ENCODE data around the gene RASA3.
"Not testable (repeated sequence)": the region's sequence is repeated elsewhere in the genome, so short reads cannot be mapped to it uniquely, and the experiment has no call there.

RASA3 gene

GRCh38 chr13:113996912-113997745 is 135.3 kb downstream of the RASA3 start:
- no peak for DNase-seq

GRCh38 chr13:113996081-113996911 is 136.1 kb downstream of the RASA3 start:
- no peak for DNase-seq

- DNase-seq, result no peak
Measured at GRCh38 chr13:113995051-113995601, 137.3 kb downstream of the RASA3 start.

- DNase-seq, result no peak
Measured at GRCh38 chr13:113992276-113993005, 140.0 kb downstream of the RASA3 start.

GRCh38 chr13:113991676-113992179 is 140.7 kb downstream of the RASA3 start:
- no peak for DNase-seq

- DNase-seq, result no peak
Measured at GRCh38 chr13:113991191-113991669, 141.2 kb downstream of the RASA3 start.

GRCh38 chr13:113990321-113990837 is 142.0 kb downstream of the RASA3 start:
- DNase-seq, result no peak

- DNase-seq, result no peak
Measured at GRCh38 chr13:113989585-113990300, 142.7 kb downstream of the RASA3 start.

- not testable (repeated sequence) for DNase-seq
Measured at GRCh38 chr13:113988859-113989258, 143.6 kb downstream of the RASA3 start.

- no peak for DNase-seq
Measured at GRCh38 chr13:113982296-113982661, 150.1 kb downstream of the RASA3 start.

- DNase-seq, result no peak
Measured at GRCh38 chr13:113981611-113982295, 150.7 kb downstream of the RASA3 start.

GRCh38 chr13:113981194-113981605 is 151.2 kb downstream of the RASA3 start:
- no peak for DNase-seq

GRCh38 chr13:113980489-113981064 is 151.8 kb downstream of the RASA3 start:
- DNase-seq, result no peak

- DNase-seq, result no peak
Measured at GRCh38 chr13:113979791-113980471, 152.5 kb downstream of the RASA3 start.

- no peak for DNase-seq
Measured at GRCh38 chr13:113978741-113979481, 153.5 kb downstream of the RASA3 start.

GRCh38 chr13:113977976-113978375 is 154.4 kb downstream of the RASA3 start:
- DNase-seq, result no peak

- no peak for DNase-seq
Measured at GRCh38 chr13:113976711-113977684, 155.4 kb downstream of the RASA3 start.

- DNase-seq, result no peak
Measured at GRCh38 chr13:113975416-113975815, 157.0 kb downstream of the RASA3 start.

All from MV-4-11 (cell line).